Astrocyte of the cerebellum (primary cell): ENCODE measurements around the gene TSSK3.

Source experiments
- DNase-seq: peaks from one replicate; pipeline ENCODE4 v3.0.0-alpha.2; 2011; ENCODE audit warnings: low read depth
- H3K4me3 ChIP-seq: 2 replicates; pipeline ENCODE4 v1.5.1; 2011; ENCODE audit warnings: mild to moderate bottlenecking, low read depth, low read length, moderate library complexity
- CTCF ChIP-seq: IDR thresholded peaks from 2 replicates; pipeline ENCODE4 v1.5.1; 2012; ENCODE audit warnings: low read length, low read depth, moderate library complexity, mild to moderate bottlenecking; ENCODE audit errors: missing control alignments
- in situ Hi-C: cut with HindIII; loops from 2 replicates; pipeline ENCODE4 v1.10.0; 2017; ENCODE audit warnings: low sequenced_read_pairs

Gene TSSK3

GRCh38 chr1:32363713-32364112 lies 1.4 kb downstream of the TSSK3 start:
- no peak for DNase-seq
- TF ChIP-seq CTCF, result no peak
- no peak overlapping the region for H3K4me3 ChIP-seq
- in situ Hi-C loops, result no loop called here

- in situ Hi-C loops, result no loop called here
- H3K4me3 ChIP-seq, result no peak overlapping the region
- no peak for TF ChIP-seq CTCF
These were observed 2.5 kb downstream of the TSSK3 start for GRCh38 chr1:32364836-32365235.

GRCh38 chr1:32365445-32365844 lies 3.1 kb downstream of the TSSK3 start:
- no peak overlapping the region for H3K4me3 ChIP-seq
- in situ Hi-C loops, result no loop called here
- no peak for TF ChIP-seq CTCF
- no peak for DNase-seq

More at GRCh38 chr1:32364836-32365235, 2.5 kb downstream of the TSSK3 start:
- no peak for DNase-seq

- TF ChIP-seq CTCF, result no peak
- H3K4me3 ChIP-seq, result no peak overlapping the region
- in situ Hi-C loops, result no loop called here
- DNase-seq, result no peak
These were observed 5.7 kb downstream of the TSSK3 start for GRCh38 chr1:32367912-32368635.

GRCh38 chr1:32372149-32372756 lies 9.9 kb downstream of the TSSK3 start:
- in situ Hi-C loops, result loop anchor here (10.0 kb wide), 1 partner anchor 167 kb away; the partner anchor contains the start of genes CCDC28B, DCDC2B and IQCC
- TF ChIP-seq CTCF, result no peak
- H3K4me3 ChIP-seq, result no peak overlapping the region
- no peak for DNase-seq

- TF ChIP-seq CTCF, result no peak
- DNase-seq, result no peak
- H3K4me3 ChIP-seq, result no peak overlapping the region
- in situ Hi-C loops, result loop anchor here (10.0 kb wide), 1 partner anchor 169 kb away; the partner anchor contains the start of genes CCDC28B, DCDC2B and IQCC
These were observed 11.8 kb downstream of the TSSK3 start for GRCh38 chr1:32373996-32374592.
